Amniotic stem cell (primary cell): ENCODE data around the gene APELA.
"Not testable (repeated sequence)": the region's sequence is repeated elsewhere in the genome, so short reads cannot be mapped to it uniquely, and the experiment has no call there.

ENCODE experiments used
- DNase-seq: peaks from one replicate; lab custom pipeline; 2025; lab: John Stamatoyannopoulos, UW

APELA gene

GRCh38 chr4:164876700-164877324 lies at the start of gene APELA:
TSS of gene APELA (plus strand) at chr4:164877178. CDS start at chr4:164877332, 154 bp downstream.
- DNase-seq, result no peak

- no peak for DNase-seq
These were observed 48.0 kb upstream of the APELA start for GRCh38 chr4:164828955-164829354.

GRCh38 chr4:164846566-164846965 lies 30.4 kb upstream of the APELA start:
- DNase-seq, result no peak

GRCh38 chr4:164847016-164847415 lies 30.0 kb upstream of the APELA start:
- DNase-seq, result no peak

GRCh38 chr4:164847967-164848649 lies 28.9 kb upstream of the APELA start:
- no peak for DNase-seq

- no peak for DNase-seq
These were observed 20.6 kb upstream of the APELA start for GRCh38 chr4:164856396-164856795.

GRCh38 chr4:164866817-164867490 lies 10.0 kb upstream of the APELA start:
- DNase-seq, result no peak

- no peak for DNase-seq
These were observed 5.3 kb upstream of the APELA start for GRCh38 chr4:164871673-164872072.

- no peak for DNase-seq
These were observed 4.5 kb upstream of the APELA start for GRCh38 chr4:164872481-164872880.

GRCh38 chr4:164874789-164875188 lies 2.2 kb upstream of the APELA start:
- DNase-seq, result no peak

- no peak for DNase-seq
These were observed 3.7 kb downstream of the APELA start for GRCh38 chr4:164880489-164881262.

GRCh38 chr4:164888096-164888715 lies 11.2 kb downstream of the APELA start:
- no peak for DNase-seq

- no peak for DNase-seq
These were observed 13.7 kb downstream of the APELA start for GRCh38 chr4:164890691-164891090.

- DNase-seq, result no peak
These were observed 15.0 kb downstream of the APELA start for GRCh38 chr4:164892018-164892417.

GRCh38 chr4:164894702-164895101 lies 17.7 kb downstream of the APELA start:
- DNase-seq, result no peak

- DNase-seq, result no peak
These were observed 25.6 kb downstream of the APELA start for GRCh38 chr4:164902608-164903007.

- DNase-seq, result no peak
These were observed 27.4 kb downstream of the APELA start for GRCh38 chr4:164904336-164904735.

- no peak for DNase-seq
These were observed 28.0 kb downstream of the APELA start for GRCh38 chr4:164904941-164905340.

- no peak for DNase-seq
These were observed 29.4 kb downstream of the APELA start for GRCh38 chr4:164906368-164906767.

- DNase-seq, result not testable (repeated sequence)
These were observed 36.5 kb downstream of the APELA start for GRCh38 chr4:164913506-164913905.

- no peak for DNase-seq
These were observed 42.0 kb downstream of the APELA start for GRCh38 chr4:164918956-164919355.

GRCh38 chr4:164924670-164925238 lies 47.8 kb downstream of the APELA start:
- DNase-seq, result no peak
